Nephron progenitor cell (in vitro differentiated cells): ENCODE results near the gene PDIA2.
A peak's percentile ranks its signal among the peaks of the same experiment; 100 is the strongest.
"Not testable (repeated sequence)": the region's sequence is repeated elsewhere in the genome, so short reads cannot be mapped to it uniquely, and the experiment has no call there.

Experiments
- DNase-seq: peaks from one replicate; pipeline ENCODE4 v3.0.0; 2021
- H3K27ac Mint-ChIP-seq: 2 replicates; pipeline ENCODE4 v1.8.0; 2021; ENCODE audit warnings: mild to moderate bottlenecking, moderate library complexity, mixed read lengths
- H3K27me3 Mint-ChIP-seq: 2 replicates; pipeline ENCODE4 v1.8.0; 2021; ENCODE audit warnings: mild to moderate bottlenecking, low read depth, mixed read lengths; ENCODE audit not compliant: poor library complexity
- H3K36me3 Mint-ChIP-seq: 2 replicates; pipeline ENCODE4 v1.8.0; 2021; ENCODE audit warnings: low read depth, mixed read lengths
- H3K4me1 Mint-ChIP-seq: 2 replicates; pipeline ENCODE4 v1.8.0; 2021; ENCODE audit warnings: mixed read lengths
- H3K4me3 Mint-ChIP-seq: 2 replicates; pipeline ENCODE4 v1.8.0; 2021; ENCODE audit warnings: mild to moderate bottlenecking, moderate library complexity, mixed read lengths
- H3K9me3 Mint-ChIP-seq: 2 replicates; pipeline ENCODE4 v1.8.0; 2021; ENCODE audit warnings: mild to moderate bottlenecking, moderate library complexity, mixed read lengths
- CTCF ChIP-seq: fragments of 200-600 bp; sonication (generic); IDR thresholded peaks from 2 replicates; pipeline ENCODE4 v1.5.0; 2021; ENCODE audit warnings: antibody characterized with exemption

PDIA2 gene

GRCh38 chr16:254461-254860 lies 28.5 kb upstream of the PDIA2 start:
- Mint-ChIP-seq H3K36me3 (peaks cover 62% of the 10 kb centered on the region), H3K4me1 (peaks cover 20% of the 10 kb centered on the region), H3K27me3 (peaks cover 4% of the 10 kb centered on the region), H3K4me3 (no peak overlapping the region), H3K27ac (no peak overlapping the region), H3K9me3 (no peaks in the 10 kb centered on the region)
- DNase-seq: no peak
- TF ChIP-seq CTCF: no peak

- Mint-ChIP-seq H3K27me3 (peaks cover 4% of the 10 kb centered on the region), H3K4me1 (peaks cover 17% of the 10 kb centered on the region), H3K27ac (no peak overlapping the region), H3K4me3 (no peak overlapping the region), H3K36me3 (peaks cover 62% of the 10 kb centered on the region), H3K9me3 (no peaks in the 10 kb centered on the region)
- no peak for TF ChIP-seq CTCF
- no peak for DNase-seq
These were observed 27.8 kb upstream of the PDIA2 start for GRCh38 chr16:255183-255582.

- H3K4me3 Mint-ChIP-seq, H3K9me3 Mint-ChIP-seq, DNase-seq, H3K27ac Mint-ChIP-seq, H3K27me3 Mint-ChIP-seq, H3K4me1 Mint-ChIP-seq: not testable (repeated sequence)
- peaks cover 60% of the 10 kb centered on the region for H3K36me3 Mint-ChIP-seq
These were observed 24.9 kb upstream of the PDIA2 start for GRCh38 chr16:258091-258490.

- Mint-ChIP-seq H3K27me3 (peaks cover 4% of the 10 kb centered on the region), H3K9me3 (no peaks in the 10 kb centered on the region), H3K4me1 (no peaks in the 10 kb centered on the region), H3K36me3 (peaks cover 56% of the 10 kb centered on the region), H3K27ac (peak overlapping the region; percentile 22), H3K4me3 (no peak overlapping the region)
- DNase-seq: no peak
- TF ChIP-seq CTCF: no peak
These were observed 23.7 kb upstream of the PDIA2 start for GRCh38 chr16:259226-259625.

GRCh38 chr16:259814-260253 lies 23.1 kb upstream of the PDIA2 start:
- no peak for DNase-seq
- peaks cover 4% of the 10 kb centered on the region for H3K27me3 Mint-ChIP-seq
- TF ChIP-seq CTCF: no peak
- no peaks in the 10 kb centered on the region for H3K4me1 Mint-ChIP-seq
- H3K36me3 Mint-ChIP-seq: peaks cover 50% of the 10 kb centered on the region
- no peak overlapping the region for H3K4me3 Mint-ChIP-seq
- no peaks in the 10 kb centered on the region for H3K9me3 Mint-ChIP-seq
- H3K27ac Mint-ChIP-seq: no peak overlapping the region

- no peak for DNase-seq
These were observed 22.6 kb upstream of the PDIA2 start for GRCh38 chr16:260326-260725.

More at GRCh38 chr16:260326-260725, 22.6 kb upstream of the PDIA2 start:
- no peaks in the 10 kb centered on the region for H3K4me1 Mint-ChIP-seq
- peaks cover 45% of the 10 kb centered on the region for H3K36me3 Mint-ChIP-seq
- no peak for TF ChIP-seq CTCF
- peaks cover 4% of the 10 kb centered on the region for H3K27me3 Mint-ChIP-seq
- H3K4me3 Mint-ChIP-seq: no peak overlapping the region
- H3K27ac Mint-ChIP-seq: peak overlapping the region; percentile 22
- no peaks in the 10 kb centered on the region for H3K9me3 Mint-ChIP-seq
